ENCODE measurements around the gene OR11A1.

GRCh38 chr6:29486577-29486976, 29.7 kb upstream of the OR11A1 start:
- TF ChIP-seq YY1 (IDR thresholded peaks at IDR 0.05; ENCODE audit: insufficient read depth, insufficient read length) (no peak), SUZ12 (IDR thresholded peaks at IDR 0.05; ENCODE audit: extremely low read depth, insufficient read depth, insufficient read length) (no peak)
